CD4-positive, alpha-beta T cell treated with Interleukin-12 subunit alpha and Interleukin-12 subunit beta, for 1 hour (primary cell): Measurements from ENCODE around the gene CHRD.

Source experiments
- DNase-seq: peaks from one replicate; pipeline ENCODE4 v3.0.0-alpha.2; 2020

CHRD gene

GRCh38 chr3:184361932-184362667, 17.8 kb upstream of the CHRD start:
- peak; percentile 34 for DNase-seq

- peak; percentile 96 for DNase-seq
Observed at GRCh38 chr3:184362668-184363546, 16.9 kb upstream of the CHRD start.

GRCh38 chr3:184366619-184367289, 13.1 kb upstream of the CHRD start:
- no peak for DNase-seq

GRCh38 chr3:184368116-184368515, 11.7 kb upstream of the CHRD start:
- no peak for DNase-seq

GRCh38 chr3:184368586-184369183, 11.2 kb upstream of the CHRD start:
- no peak for DNase-seq

- peak; percentile 64 for DNase-seq
Observed at GRCh38 chr3:184371570-184372018, 8.3 kb upstream of the CHRD start.

- DNase-seq, result no peak
Observed at GRCh38 chr3:184372296-184372821, 7.5 kb upstream of the CHRD start.

GRCh38 chr3:184372911-184373310, 6.9 kb upstream of the CHRD start:
- DNase-seq, result no peak

GRCh38 chr3:184373422-184373821, 6.4 kb upstream of the CHRD start:
- no peak for DNase-seq

GRCh38 chr3:184375747-184376461, 4.0 kb upstream of the CHRD start:
- DNase-seq, result no peak

- no peak for DNase-seq
Observed at GRCh38 chr3:184377374-184377773, 2.5 kb upstream of the CHRD start.

GRCh38 chr3:184377882-184378445, 1.9 kb upstream of the CHRD start, which contains the start of gene THPO:
TSS of gene THPO (minus strand) at chr3:184378207. CDS start at chr3:184376259, 1,948 bp downstream.
- DNase-seq, result no peak

GRCh38 chr3:184378651-184379357, 1.1 kb upstream of the CHRD start:
- DNase-seq, result no peak

GRCh38 chr3:184380185-184380626, 352 bp downstream of the CHRD start:
- peak; percentile 32 for DNase-seq

- DNase-seq, result no peak
Observed at GRCh38 chr3:184380627-184381260, 890 bp downstream of the CHRD start.

- no peak for DNase-seq
Observed at GRCh38 chr3:184381261-184382224, 1.7 kb downstream of the CHRD start.

- no peak for DNase-seq
Observed at GRCh38 chr3:184382326-184383032, 2.6 kb downstream of the CHRD start.

- DNase-seq, result no peak
Observed at GRCh38 chr3:184383033-184383740, 3.3 kb downstream of the CHRD start.
